Measurements from ENCODE around the gene NRN1L.

DNA sequence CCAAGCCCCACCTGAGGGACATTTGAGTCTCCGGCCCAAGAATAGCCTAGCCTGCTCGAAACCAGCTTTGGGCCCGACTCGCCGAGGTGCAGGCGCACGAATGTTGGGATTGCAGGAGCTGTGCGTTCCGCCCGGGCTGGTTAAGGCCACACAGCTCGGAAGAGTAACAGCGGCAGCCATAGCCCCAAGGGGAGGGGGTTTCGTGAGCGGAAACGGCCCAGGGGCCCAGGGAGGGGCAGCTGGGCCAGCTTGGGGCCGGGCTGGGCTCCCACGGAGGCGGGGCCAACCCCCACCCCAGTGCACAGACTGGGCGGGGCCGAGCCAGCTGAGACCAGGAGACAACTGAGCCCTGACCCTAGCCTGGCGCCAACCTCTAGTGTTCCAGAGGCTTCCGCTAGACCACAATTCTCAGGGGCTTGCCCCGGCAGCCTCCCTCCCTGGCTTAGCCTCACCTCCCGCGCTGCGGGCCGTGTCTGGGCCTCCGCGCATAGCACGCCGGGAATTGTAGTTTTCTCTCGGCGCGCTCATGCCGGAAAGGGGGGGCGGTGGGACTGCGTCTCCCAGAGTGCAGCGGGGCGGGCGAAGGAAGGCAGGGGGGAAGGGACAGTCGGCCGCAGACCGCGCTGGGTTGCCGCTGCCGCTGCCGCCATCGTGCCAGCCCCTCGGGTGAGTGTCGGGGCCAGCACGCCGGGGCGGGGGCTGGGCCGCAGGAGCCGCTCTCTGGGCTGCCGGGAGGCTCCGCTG lies 38.2 kb upstream of the NRN1L start, which contains the start of gene NUTF2:
- TF ChIP-seq, protein P1, sequence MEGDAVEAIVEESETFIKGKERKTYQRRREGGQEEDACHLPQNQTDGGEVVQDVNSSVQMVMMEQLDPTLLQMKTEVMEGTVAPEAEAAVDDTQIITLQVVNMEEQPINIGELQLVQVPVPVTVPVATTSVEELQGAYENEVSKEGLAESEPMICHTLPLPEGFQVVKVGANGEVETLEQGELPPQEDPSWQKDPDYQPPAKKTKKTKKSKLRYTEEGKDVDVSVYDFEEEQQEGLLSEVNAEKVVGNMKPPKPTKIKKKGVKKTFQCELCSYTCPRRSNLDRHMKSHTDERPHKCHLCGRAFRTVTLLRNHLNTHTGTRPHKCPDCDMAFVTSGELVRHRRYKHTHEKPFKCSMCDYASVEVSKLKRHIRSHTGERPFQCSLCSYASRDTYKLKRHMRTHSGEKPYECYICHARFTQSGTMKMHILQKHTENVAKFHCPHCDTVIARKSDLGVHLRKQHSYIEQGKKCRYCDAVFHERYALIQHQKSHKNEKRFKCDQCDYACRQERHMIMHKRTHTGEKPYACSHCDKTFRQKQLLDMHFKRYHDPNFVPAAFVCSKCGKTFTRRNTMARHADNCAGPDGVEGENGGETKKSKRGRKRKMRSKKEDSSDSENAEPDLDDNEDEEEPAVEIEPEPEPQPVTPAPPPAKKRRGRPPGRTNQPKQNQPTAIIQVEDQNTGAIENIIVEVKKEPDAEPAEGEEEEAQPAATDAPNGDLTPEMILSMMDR (conservative IDR thresholded peaks at IDR 0.05; ENCODE audit: low read length), result no peak
- TF ChIP-seq EZH2phosphoT487 (IDR thresholded peaks at IDR 0.05; ENCODE audit: borderline replicate concordance), result no peak

Data from Loucy (cell line).